ENCODE data around the gene PIP5K1B. TPM values are rescaled to one million over a fixed set of nuclear protein-coding genes. Genes with fewer than 3 reads are reported as not detected.

PIP5K1B gene
- total and polyA plus RNA-seq, 2 donors (not counting 1 experiment from before 2014, with no cell fraction given): under 0.01 to 0.03 TPM

GRCh38 chr9:68669218-68669617 is 35.8 kb upstream of the PIP5K1B start:
- no peaks in the 10 kb centered on the region for H3K27me3 ChIP-seq (ENCODE audit: control insufficient read depth, insufficient read depth, low read length)
- H3K9ac ChIP-seq (ENCODE audit: insufficient read depth, low read length): no peak overlapping the region
- H3K4me1 ChIP-seq (ENCODE audit: control insufficient read depth, extremely low read depth, insufficient read depth, low read length): no peaks in the 10 kb centered on the region
- no peaks in the 10 kb centered on the region for H3K79me2 ChIP-seq (ENCODE audit: control insufficient read depth, insufficient read depth, low read length)
- H4K20me1 ChIP-seq (ENCODE audit: control insufficient read depth, extremely low read depth, insufficient read depth, low read length): no peaks in the 10 kb centered on the region
- no peaks in the 10 kb centered on the region for H3K36me3 ChIP-seq (ENCODE audit: control insufficient read depth, insufficient read depth, low read length)
- H3K27ac ChIP-seq (ENCODE audit: insufficient read depth, low read length): no peak overlapping the region
- no peak for DNase-seq (ENCODE audit: low read depth in 2 of 2)
- H3K9me3 ChIP-seq (ENCODE audit: control insufficient read depth, insufficient read depth, low read depth, low read length): no peaks in the 10 kb centered on the region
- H3K4me3 ChIP-seq (replicated peaks in 1 of 4; ENCODE audit: control extremely low read depth in 1 of 4, insufficient read depth in 1 of 4, low read depth in 3 of 4, low read length in 4 of 4): no peak overlapping the region
- H3K4me2 ChIP-seq (ENCODE audit: extremely low read depth, insufficient read depth, low read length): no peak overlapping the region
- H2AFZ ChIP-seq (ENCODE audit: low read length): no peak overlapping the region
- TF ChIP-seq CTCF (conservative IDR thresholded peaks at IDR 0.05 in 1 of 2, IDR thresholded peaks at IDR 0.05 in 1 of 2; ENCODE audit: low read depth in 1 of 2, low read length in 2 of 2): no peak
- no peak for TF ChIP-seq EZH2 (IDR thresholded peaks at IDR 0.05; ENCODE audit: low read length, missing control alignments)

- H2AFZ ChIP-seq (ENCODE audit: low read length): no peak overlapping the region
- TF ChIP-seq CTCF (conservative IDR thresholded peaks at IDR 0.05 in 1 of 2, IDR thresholded peaks at IDR 0.05 in 1 of 2; ENCODE audit: low read depth in 1 of 2, low read length in 2 of 2) (no peak), EZH2 (IDR thresholded peaks at IDR 0.05; ENCODE audit: low read length, missing control alignments) (no peak)
- no peaks in the 10 kb centered on the region for H3K79me2 ChIP-seq (ENCODE audit: control insufficient read depth, insufficient read depth, low read length)
- H3K27me3 ChIP-seq (ENCODE audit: control insufficient read depth, insufficient read depth, low read length): no peaks in the 10 kb centered on the region
- H3K4me3 ChIP-seq (replicated peaks in 1 of 4; ENCODE audit: control extremely low read depth in 1 of 4, insufficient read depth in 1 of 4, low read depth in 3 of 4, low read length in 4 of 4): no peak overlapping the region
- H3K9ac ChIP-seq (ENCODE audit: insufficient read depth, low read length): no peak overlapping the region
- no peaks in the 10 kb centered on the region for H4K20me1 ChIP-seq (ENCODE audit: control insufficient read depth, extremely low read depth, insufficient read depth, low read length)
- no peaks in the 10 kb centered on the region for H3K36me3 ChIP-seq (ENCODE audit: control insufficient read depth, insufficient read depth, low read length)
- H3K4me2 ChIP-seq (ENCODE audit: extremely low read depth, insufficient read depth, low read length): no peak overlapping the region
- no peaks in the 10 kb centered on the region for H3K4me1 ChIP-seq (ENCODE audit: control insufficient read depth, extremely low read depth, insufficient read depth, low read length)
- H3K27ac ChIP-seq (ENCODE audit: insufficient read depth, low read length): no peak overlapping the region
- no peak for DNase-seq (ENCODE audit: low read depth in 2 of 2)
- H3K9me3 ChIP-seq (ENCODE audit: control insufficient read depth, insufficient read depth, low read depth, low read length): no peaks in the 10 kb centered on the region
Observed at GRCh38 chr9:68672215-68672614, 32.8 kb upstream of the PIP5K1B start.

GRCh38 chr9:68672625-68673024 is 32.4 kb upstream of the PIP5K1B start:
- Histone ChIP-seq H2AFZ (ENCODE audit: low read length) (no peak overlapping the region), H3K4me1 (ENCODE audit: control insufficient read depth, extremely low read depth, insufficient read depth, low read length) (no peaks in the 10 kb centered on the region), H4K20me1 (ENCODE audit: control insufficient read depth, extremely low read depth, insufficient read depth, low read length) (no peaks in the 10 kb centered on the region), H3K79me2 (ENCODE audit: control insufficient read depth, insufficient read depth, low read length) (no peaks in the 10 kb centered on the region), H3K27ac (ENCODE audit: insufficient read depth, low read length) (no peak overlapping the region), H3K4me2 (ENCODE audit: extremely low read depth, insufficient read depth, low read length) (no peak overlapping the region), H3K36me3 (ENCODE audit: control insufficient read depth, insufficient read depth, low read length) (no peaks in the 10 kb centered on the region), H3K4me3 (replicated peaks in 1 of 4; ENCODE audit: control extremely low read depth in 1 of 4, insufficient read depth in 1 of 4, low read depth in 3 of 4, low read length in 4 of 4) (no peak overlapping the region), H3K27me3 (ENCODE audit: control insufficient read depth, insufficient read depth, low read length) (no peaks in the 10 kb centered on the region), H3K9ac (ENCODE audit: insufficient read depth, low read length) (no peak overlapping the region), H3K9me3 (ENCODE audit: control insufficient read depth, insufficient read depth, low read depth, low read length) (no peaks in the 10 kb centered on the region)
- no peak for DNase-seq (ENCODE audit: low read depth in 2 of 2)
- TF ChIP-seq EZH2 (IDR thresholded peaks at IDR 0.05; ENCODE audit: low read length, missing control alignments): no peak
- TF ChIP-seq CTCF (conservative IDR thresholded peaks at IDR 0.05 in 1 of 2, IDR thresholded peaks at IDR 0.05 in 1 of 2; ENCODE audit: low read depth in 1 of 2, low read length in 2 of 2): no peak

Measured in fibroblast of lung (primary cell).